Skeletal muscle tissue (tissue), 4 donors: ENCODE measurements around the gene ZNF436. TPM values are rescaled to one million over a fixed set of nuclear protein-coding genes. Genes with fewer than 3 reads are reported as not detected.

ENCODE experiments used
- H3K27ac ChIP-seq: one replicate; pipeline ENCODE4 v1.7.0; 2013; ENCODE audit warnings: mild to moderate bottlenecking, low read depth, low read length, inconsistent platforms
- H3K27me3 ChIP-seq, 3 donors: one replicate each; pipeline ENCODE4 v1.7.0; 2013; ENCODE audit warnings: low read length in 3 of 3; ENCODE audit not compliant: control insufficient read depth in 3 of 3, insufficient read depth in 3 of 3
- H3K36me3 ChIP-seq, 3 donors: one replicate each; pipeline ENCODE4 v1.7.0; 2013; ENCODE audit warnings: low read length in 3 of 3; ENCODE audit not compliant: control insufficient read depth in 3 of 3, insufficient read depth in 3 of 3
- H3K4me1 ChIP-seq, 3 donors: one replicate each; pipeline ENCODE4 v1.7.0; 2013; ENCODE audit warnings: low read length in 3 of 3, mild to moderate bottlenecking in 3 of 3; ENCODE audit not compliant: control insufficient read depth in 3 of 3, insufficient read depth in 3 of 3
- H3K4me3 ChIP-seq, 3 donors: one replicate each; pipeline ENCODE4 v1.7.0; 2013; ENCODE audit warnings: low read length in 3 of 3
- H3K9ac ChIP-seq, 3 donors: one replicate each; pipeline ENCODE4 v1.7.0; 2013; ENCODE audit warnings: low read length in 3 of 3, mild to moderate bottlenecking in 3 of 3, moderate library complexity in 2 of 3, low read depth in 1 of 3
- H3K9me3 ChIP-seq, 3 donors: one replicate each; pipeline ENCODE4 v1.7.0; 2013; ENCODE audit warnings: low read length in 3 of 3; ENCODE audit not compliant: control insufficient read depth in 3 of 3
- total RNA-seq: library from RNA; depleted of rRNA; stranded (reverse); fragments of >200 nt; gene quantifications from one replicate; pipeline ENCODE4 v1.2.3, GENCODE V29; 2014
- donor health status: Osteomylitis.

The ZNF436 gene
- 67.3 TPM for total RNA-seq

GRCh38 chr1:23369335-23370013, at the start of gene ZNF436:
ZNF436 (minus strand) TSS chr1:23369836; CDS start chr1:23368005, 1,831 bp downstream.
- Histone ChIP-seq H3K27ac (peak within 1 kb of the TSS; percentile 98), H3K9me3 (peaks cover 0 to 3% (median 0%) of the 10 kb centered on the region in 3 donors), H3K36me3 (peaks cover 15 to 25% (median 18%) of the 10 kb centered on the region in 3 donors), H3K4me3 (peak within 1 kb of the TSS; percentile 99 to 100 (median 100)), H3K4me1 (peaks cover 50 to 64% (median 57%) of the 10 kb centered on the region in 3 donors), H3K9ac (peak within 1 kb of the TSS; percentile 99 to 100 (median 99)), H3K27me3 (no peaks in the 10 kb centered on the region)

- H3K4me1 ChIP-seq = peaks cover 44 to 64% (median 51%) of the 10 kb centered on the region in 3 donors
- no peaks in the 10 kb centered on the region for H3K27me3 ChIP-seq
Observed at GRCh38 chr1:23419180-23419579, 49.5 kb upstream of the ZNF436 start.

GRCh38 chr1:23417570-23417969, 47.9 kb upstream of the ZNF436 start:
- Histone ChIP-seq H3K9me3 (no peaks in the 10 kb centered on the region), H3K4me3 (peak overlapping the region in 1 of 3 donors; percentile 14), H3K9ac (peak overlapping the region in 1 of 3 donors; percentile 54), H3K36me3 (peaks cover 17 to 31% (median 18%) of the 10 kb centered on the region in 3 donors), H3K27ac (peak overlapping the region; percentile 38), H3K4me1 (peaks cover 33 to 50% (median 41%) of the 10 kb centered on the region in 3 donors), H3K27me3 (no peaks in the 10 kb centered on the region)

More at GRCh38 chr1:23419180-23419579, 49.5 kb upstream of the ZNF436 start:
- peaks cover 17 to 31% (median 18%) of the 10 kb centered on the region in 3 donors for H3K36me3 ChIP-seq
- H3K9ac ChIP-seq = no peak overlapping the region
- no peaks in the 10 kb centered on the region for H3K9me3 ChIP-seq
- H3K4me3 ChIP-seq = no peak overlapping the region
- H3K27ac ChIP-seq = peak overlapping the region; percentile 36

- H3K27me3 ChIP-seq = no peaks in the 10 kb centered on the region
- H3K4me3 ChIP-seq = no peak overlapping the region
- H3K9me3 ChIP-seq = no peaks in the 10 kb centered on the region
- peaks cover 27 to 44% (median 34%) of the 10 kb centered on the region in 3 donors for H3K4me1 ChIP-seq
- no peak overlapping the region for H3K9ac ChIP-seq
- H3K27ac ChIP-seq = no peak overlapping the region
- peaks cover 17 to 27% (median 18%) of the 10 kb centered on the region in 3 donors for H3K36me3 ChIP-seq
Observed at GRCh38 chr1:23416964-23417363, 47.3 kb upstream of the ZNF436 start.

- no peaks in the 10 kb centered on the region for H3K9me3 ChIP-seq
- H3K27ac ChIP-seq = no peak overlapping the region
- H3K4me3 ChIP-seq = no peak overlapping the region
- peaks cover 13 to 36% (median 21%) of the 10 kb centered on the region in 3 donors for H3K4me1 ChIP-seq
- peak overlapping the region in 1 of 3 donors; percentile 10 for H3K9ac ChIP-seq
- H3K36me3 ChIP-seq = peaks cover 16 to 34% (median 33%) of the 10 kb centered on the region in 3 donors
- no peaks in the 10 kb centered on the region for H3K27me3 ChIP-seq
Observed at GRCh38 chr1:23408797-23409290, 39.2 kb upstream of the ZNF436 start.

GRCh38 chr1:23407016-23407630, 37.5 kb upstream of the ZNF436 start:
- H3K4me3 ChIP-seq = no peak overlapping the region
- peaks cover 24 to 38% (median 34%) of the 10 kb centered on the region in 3 donors for H3K36me3 ChIP-seq
- no peaks in the 10 kb centered on the region for H3K9me3 ChIP-seq
- peaks cover 28 to 51% (median 38%) of the 10 kb centered on the region in 3 donors for H3K4me1 ChIP-seq
- H3K27me3 ChIP-seq = no peaks in the 10 kb centered on the region
- H3K9ac ChIP-seq = no peak overlapping the region
- H3K27ac ChIP-seq = no peak overlapping the region

- H3K36me3 ChIP-seq = peaks cover 24 to 35% (median 34%) of the 10 kb centered on the region in 3 donors
- H3K4me3 ChIP-seq = no peak overlapping the region
- no peak overlapping the region for H3K27ac ChIP-seq
- peak overlapping the region in 1 of 3 donors; percentile 25 for H3K9ac ChIP-seq
- H3K9me3 ChIP-seq = no peaks in the 10 kb centered on the region
- no peaks in the 10 kb centered on the region for H3K27me3 ChIP-seq
- H3K4me1 ChIP-seq = peaks cover 40 to 63% (median 50%) of the 10 kb centered on the region in 3 donors
Observed at GRCh38 chr1:23405946-23406345, 36.3 kb upstream of the ZNF436 start.

- no peaks in the 10 kb centered on the region for H3K27me3 ChIP-seq
- peaks cover 50 to 58% (median 52%) of the 10 kb centered on the region in 3 donors for H3K4me1 ChIP-seq
- H3K36me3 ChIP-seq = peaks cover 25 to 30% (median 25%) of the 10 kb centered on the region in 3 donors
- no peak overlapping the region for H3K9ac ChIP-seq
- peak overlapping the region; percentile 34 for H3K27ac ChIP-seq
- H3K4me3 ChIP-seq = peak overlapping the region in 1 of 3 donors; percentile 25
- H3K9me3 ChIP-seq = no peaks in the 10 kb centered on the region
Observed at GRCh38 chr1:23403735-23404486, 34.3 kb upstream of the ZNF436 start.

- H3K9ac ChIP-seq = no peak overlapping the region
- no peaks in the 10 kb centered on the region for H3K9me3 ChIP-seq
- H3K4me3 ChIP-seq = peak overlapping the region in 1 of 3 donors; percentile 25
- H3K36me3 ChIP-seq = peaks cover 19 to 25% (median 20%) of the 10 kb centered on the region in 3 donors
- peaks cover 49 to 55% (median 51%) of the 10 kb centered on the region in 3 donors for H3K4me1 ChIP-seq
- H3K27me3 ChIP-seq = no peaks in the 10 kb centered on the region
- peak overlapping the region; percentile 34 for H3K27ac ChIP-seq
Observed at GRCh38 chr1:23403355-23403734, 33.7 kb upstream of the ZNF436 start.
